ENCODE data around the gene TEX19.

DNA sequence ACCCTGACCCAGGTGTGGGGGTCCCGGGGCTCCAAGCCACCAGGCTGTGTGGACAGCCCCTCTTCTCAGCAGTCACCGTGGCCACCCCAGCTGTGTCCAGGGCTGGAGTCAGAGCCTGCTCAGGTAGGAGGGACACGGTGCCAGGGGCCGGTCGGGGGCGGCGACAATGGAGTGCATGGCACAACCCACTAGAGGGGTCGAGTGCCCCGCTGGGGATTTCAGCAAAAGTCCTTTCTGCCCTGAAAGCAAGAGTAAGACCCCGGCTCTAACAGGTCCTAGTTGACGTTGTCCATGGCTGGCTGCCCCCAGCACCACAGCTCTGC is 23.8 kb downstream of the TEX19 start:
- TF ChIP-seq, protein P1, sequence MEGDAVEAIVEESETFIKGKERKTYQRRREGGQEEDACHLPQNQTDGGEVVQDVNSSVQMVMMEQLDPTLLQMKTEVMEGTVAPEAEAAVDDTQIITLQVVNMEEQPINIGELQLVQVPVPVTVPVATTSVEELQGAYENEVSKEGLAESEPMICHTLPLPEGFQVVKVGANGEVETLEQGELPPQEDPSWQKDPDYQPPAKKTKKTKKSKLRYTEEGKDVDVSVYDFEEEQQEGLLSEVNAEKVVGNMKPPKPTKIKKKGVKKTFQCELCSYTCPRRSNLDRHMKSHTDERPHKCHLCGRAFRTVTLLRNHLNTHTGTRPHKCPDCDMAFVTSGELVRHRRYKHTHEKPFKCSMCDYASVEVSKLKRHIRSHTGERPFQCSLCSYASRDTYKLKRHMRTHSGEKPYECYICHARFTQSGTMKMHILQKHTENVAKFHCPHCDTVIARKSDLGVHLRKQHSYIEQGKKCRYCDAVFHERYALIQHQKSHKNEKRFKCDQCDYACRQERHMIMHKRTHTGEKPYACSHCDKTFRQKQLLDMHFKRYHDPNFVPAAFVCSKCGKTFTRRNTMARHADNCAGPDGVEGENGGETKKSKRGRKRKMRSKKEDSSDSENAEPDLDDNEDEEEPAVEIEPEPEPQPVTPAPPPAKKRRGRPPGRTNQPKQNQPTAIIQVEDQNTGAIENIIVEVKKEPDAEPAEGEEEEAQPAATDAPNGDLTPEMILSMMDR (IDR thresholded peaks at IDR 0.05) = no peak
- no peak for TF ChIP-seq POLR2A (IDR thresholded peaks at IDR 0.05)

Measured in prostate gland (tissue), 2 donors.